ENCODE results near the gene SPEM3.

- TF ChIP-seq CTCF (IDR thresholded peaks at IDR 0.05) (no peak), POLR2A (IDR thresholded peaks at IDR 0.05) (no peak), POLR2AphosphoS5 (IDR thresholded peaks at IDR 0.05; ENCODE audit: insufficient read depth in 1 of 2, low read depth in 1 of 2) (peak in 1 of 2 donors; percentile 16)
These were observed 16.3 kb downstream of the SPEM3 start, which contains the start of gene CHRNB1 for GRCh38 chr17:7444682-7445618.

All from vagina (tissue), 2 donors.